ENCODE measurements around the gene GPR35. TPM values are rescaled to one million over a fixed set of nuclear protein-coding genes. Genes with fewer than 3 reads are reported as not detected.

GPR35 gene
- total and polyA plus RNA-seq, 2 of the 13 experiments (the other 11 are each of a cell fraction or from before 2014, with no cell fraction given), result 27.1 to 44.2 TPM

DNA sequence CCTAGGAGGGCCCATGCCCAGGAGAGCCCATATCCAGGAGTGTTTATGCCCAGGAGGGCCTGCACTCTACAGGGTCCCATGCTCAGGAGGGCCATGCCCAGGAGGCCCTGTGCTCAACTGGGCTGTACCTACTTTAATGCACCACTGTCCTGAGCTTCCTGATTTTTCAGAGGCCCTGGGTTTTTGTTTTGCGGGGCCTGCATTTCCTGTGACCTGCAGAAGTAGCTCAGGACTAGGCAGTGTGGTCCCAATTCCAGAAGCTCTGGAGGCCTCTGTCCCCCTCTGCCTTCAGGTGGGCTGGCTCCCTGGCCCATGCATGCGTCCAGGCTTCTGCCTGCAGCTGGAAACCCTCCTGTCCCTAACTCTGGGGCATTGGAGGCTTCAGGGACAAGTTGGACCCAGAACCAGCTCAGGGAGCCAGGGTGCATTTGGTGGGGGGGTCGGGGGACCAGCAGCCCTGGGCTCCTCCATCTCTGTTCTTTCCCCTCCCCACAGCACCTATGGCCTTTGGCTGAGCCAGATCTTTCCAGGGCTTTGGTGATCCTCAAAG is 10.8 kb downstream of the GPR35 start:
- no TSS peak for BruUV-seq (replicated peaks)
- TF ChIP-seq ZNF546 (CRISPR knock-in tag; conservative IDR thresholded peaks at IDR 0.05) (no peak), ZNF12 (CRISPR knock-in tag; IDR thresholded peaks at IDR 0.05) (no peak), RAD21 (CRISPR knock-in tag; IDR thresholded peaks at IDR 0.05) (no peak), GATAD1 (CRISPR knock-in tag; IDR thresholded peaks at IDR 0.05) (no peak), LCORL (IDR thresholded peaks at IDR 0.05) (no peak), LCORL (CRISPR knock-in tag; IDR thresholded peaks at IDR 0.05) (no peak), KLF12 (CRISPR knock-in tag; IDR thresholded peaks at IDR 0.05; ENCODE audit: borderline replicate concordance) (no peak), ZSCAN30 (CRISPR knock-in tag; IDR thresholded peaks at IDR 0.05) (no peak), ZNF317 (CRISPR knock-in tag; IDR thresholded peaks at IDR 0.05) (no peak)
- TF ChIP-seq, protein P1, sequence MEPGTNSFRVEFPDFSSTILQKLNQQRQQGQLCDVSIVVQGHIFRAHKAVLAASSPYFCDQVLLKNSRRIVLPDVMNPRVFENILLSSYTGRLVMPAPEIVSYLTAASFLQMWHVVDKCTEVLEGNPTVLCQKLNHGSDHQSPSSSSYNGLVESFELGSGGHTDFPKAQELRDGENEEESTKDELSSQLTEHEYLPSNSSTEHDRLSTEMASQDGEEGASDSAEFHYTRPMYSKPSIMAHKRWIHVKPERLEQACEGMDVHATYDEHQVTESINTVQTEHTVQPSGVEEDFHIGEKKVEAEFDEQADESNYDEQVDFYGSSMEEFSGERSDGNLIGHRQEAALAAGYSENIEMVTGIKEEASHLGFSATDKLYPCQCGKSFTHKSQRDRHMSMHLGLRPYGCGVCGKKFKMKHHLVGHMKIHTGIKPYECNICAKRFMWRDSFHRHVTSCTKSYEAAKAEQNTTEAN (CRISPR knock-in tag; conservative IDR thresholded peaks at IDR 0.05), result no peak
- TF ChIP-seq, protein P2, sequence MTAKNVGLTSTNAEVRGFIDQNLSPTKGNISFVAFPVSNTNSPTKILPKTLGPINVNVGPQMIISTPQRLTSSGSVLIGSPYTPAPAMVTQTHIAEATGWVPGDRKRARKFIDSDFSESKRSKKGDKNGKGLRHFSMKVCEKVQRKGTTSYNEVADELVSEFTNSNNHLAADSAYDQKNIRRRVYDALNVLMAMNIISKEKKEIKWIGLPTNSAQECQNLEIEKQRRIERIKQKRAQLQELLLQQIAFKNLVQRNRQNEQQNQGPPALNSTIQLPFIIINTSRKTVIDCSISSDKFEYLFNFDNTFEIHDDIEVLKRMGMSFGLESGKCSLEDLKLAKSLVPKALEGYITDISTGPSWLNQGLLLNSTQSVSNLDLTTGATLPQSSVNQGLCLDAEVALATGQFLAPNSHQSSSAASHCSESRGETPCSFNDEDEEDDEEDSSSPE (CRISPR knock-in tag; IDR thresholded peaks at IDR 0.05), result no peak
- TF ChIP-seq, protein P3, sequence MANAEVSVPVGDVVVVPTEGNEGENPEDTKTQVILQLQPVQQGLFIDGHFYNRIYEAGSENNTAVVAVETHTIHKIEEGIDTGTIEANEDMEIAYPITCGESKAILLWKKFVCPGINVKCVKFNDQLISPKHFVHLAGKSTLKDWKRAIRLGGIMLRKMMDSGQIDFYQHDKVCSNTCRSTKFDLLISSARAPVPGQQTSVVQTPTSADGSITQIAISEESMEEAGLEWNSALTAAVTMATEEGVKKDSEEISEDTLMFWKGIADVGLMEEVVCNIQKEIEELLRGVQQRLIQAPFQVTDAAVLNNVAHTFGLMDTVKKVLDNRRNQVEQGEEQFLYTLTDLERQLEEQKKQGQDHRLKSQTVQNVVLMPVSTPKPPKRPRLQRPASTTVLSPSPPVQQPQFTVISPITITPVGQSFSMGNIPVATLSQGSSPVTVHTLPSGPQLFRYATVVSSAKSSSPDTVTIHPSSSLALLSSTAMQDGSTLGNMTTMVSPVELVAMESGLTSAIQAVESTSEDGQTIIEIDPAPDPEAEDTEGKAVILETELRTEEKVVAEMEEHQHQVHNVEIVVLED (CRISPR knock-in tag; IDR thresholded peaks at IDR 0.05; ENCODE audit: borderline replicate concordance), result no peak
- TF ChIP-seq, protein P4, sequence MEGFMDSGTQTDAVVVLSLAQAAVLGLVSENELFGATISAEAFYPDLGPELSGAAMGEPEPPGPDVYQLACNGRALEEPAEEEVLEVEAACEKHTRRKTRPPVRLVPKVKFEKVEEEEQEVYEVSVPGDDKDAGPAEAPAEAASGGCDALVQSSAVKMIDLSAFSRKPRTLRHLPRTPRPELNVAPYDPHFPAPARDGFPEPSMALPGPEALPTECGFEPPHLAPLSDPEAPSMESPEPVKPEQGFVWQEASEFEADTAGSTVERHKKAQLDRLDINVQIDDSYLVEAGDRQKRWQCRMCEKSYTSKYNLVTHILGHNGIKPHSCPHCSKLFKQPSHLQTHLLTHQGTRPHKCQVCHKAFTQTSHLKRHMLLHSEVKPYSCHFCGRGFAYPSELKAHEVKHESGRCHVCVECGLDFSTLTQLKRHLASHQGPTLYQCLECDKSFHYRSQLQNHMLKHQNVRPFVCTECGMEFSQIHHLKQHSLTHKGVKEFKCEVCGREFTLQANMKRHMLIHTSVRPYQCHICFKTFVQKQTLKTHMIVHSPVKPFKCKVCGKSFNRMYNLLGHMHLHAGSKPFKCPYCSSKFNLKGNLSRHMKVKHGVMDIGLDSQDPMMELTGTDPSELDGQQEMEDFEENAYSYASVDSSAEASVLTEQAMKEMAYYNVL (CRISPR knock-in tag; IDR thresholded peaks at IDR 0.05; ENCODE audit: borderline replicate concordance), result no peak
- TF ChIP-seq, protein P5, sequence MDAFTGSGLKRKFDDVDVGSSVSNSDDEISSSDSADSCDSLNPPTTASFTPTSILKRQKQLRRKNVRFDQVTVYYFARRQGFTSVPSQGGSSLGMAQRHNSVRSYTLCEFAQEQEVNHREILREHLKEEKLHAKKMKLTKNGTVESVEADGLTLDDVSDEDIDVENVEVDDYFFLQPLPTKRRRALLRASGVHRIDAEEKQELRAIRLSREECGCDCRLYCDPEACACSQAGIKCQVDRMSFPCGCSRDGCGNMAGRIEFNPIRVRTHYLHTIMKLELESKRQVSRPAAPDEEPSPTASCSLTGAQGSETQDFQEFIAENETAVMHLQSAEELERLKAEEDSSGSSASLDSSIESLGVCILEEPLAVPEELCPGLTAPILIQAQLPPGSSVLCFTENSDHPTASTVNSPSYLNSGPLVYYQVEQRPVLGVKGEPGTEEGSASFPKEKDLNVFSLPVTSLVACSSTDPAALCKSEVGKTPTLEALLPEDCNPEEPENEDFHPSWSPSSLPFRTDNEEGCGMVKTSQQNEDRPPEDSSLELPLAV (CRISPR knock-in tag; conservative IDR thresholded peaks at IDR 0.05; ENCODE audit: low read depth), result no peak
- TF ChIP-seq, protein P6, sequence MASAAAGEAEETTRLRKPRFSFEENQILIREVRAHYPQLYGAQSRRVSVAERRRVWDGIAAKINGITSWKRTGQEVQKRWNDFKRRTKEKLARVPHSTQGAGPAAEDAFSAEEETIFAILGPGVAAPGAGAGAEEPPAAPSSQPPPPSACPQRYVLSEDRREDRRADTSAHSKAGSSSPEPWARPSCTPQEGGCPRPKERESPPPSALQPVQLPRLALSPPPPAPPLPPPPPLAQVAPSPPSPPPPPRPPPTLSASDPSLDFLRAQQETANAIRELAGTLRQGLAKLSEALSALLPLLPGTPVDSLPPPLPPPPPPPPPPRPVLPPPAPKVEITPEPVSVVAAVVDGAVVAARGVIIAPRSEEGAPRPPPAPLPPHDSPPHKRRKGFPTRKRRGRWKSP (CRISPR knock-in tag; IDR thresholded peaks at IDR 0.05), result no peak

More for the DNA sequence above, 10.8 kb downstream of the GPR35 start:
- CTCF ChIA-PET (ENCODE audit: low intra/inter-chr PET ratio, low total read pairs), result no interaction called here
- in situ Hi-C loops (cut with HindIII; ENCODE audit: extremely low pct_ligation_motif_present, low pct_unique_long_range_greater_than_20kb), result no loop called here
- H3K27me3 ChIP-seq (ENCODE audit: control insufficient read depth in 1 of 2, insufficient read depth in 2 of 2, low read length in 2 of 2), result peaks cover 12 to 30% of the 10 kb centered on the region in 2 experiments
- H3K4me2 ChIP-seq (ENCODE audit: low read depth, low read length), result no peak overlapping the region
- H3K27ac ChIP-seq (ENCODE audit: extremely low read length, insufficient read depth, low read length), result no peak overlapping the region
- no peak for FAIRE-seq
- POLR2A ChIA-PET, result no interaction called here
- no peaks in the 10 kb centered on the region for H3K79me2 ChIP-seq (ENCODE audit: insufficient read depth, low read length)
- H3K4me1 ChIP-seq (ENCODE audit: insufficient read depth, low read length), result no peaks in the 10 kb centered on the region
- H3K9ac ChIP-seq (ENCODE audit: insufficient read depth, low read depth, low read length), result no peak overlapping the region
- WGBS (ENCODE audit: low lambda C conversion rate), result 29% methylated on average over 3 of the region's 3 CpGs
- H2AFZ ChIP-seq (ENCODE audit: low read length), result no peak overlapping the region
- no peaks in the 10 kb centered on the region for H4K20me1 ChIP-seq (ENCODE audit: insufficient read depth, low read length)
- DNase-seq (ENCODE audit: low spot score), result no peak
- peak; percentile 5 for ATAC-seq
- intact Hi-C loops (cut with micrococcal nuclease; ENCODE audit: unreplicated experiment), result no loop called here
- peaks cover 34% of the 10 kb centered on the region for H3K9me3 ChIP-seq (ENCODE audit: low read length)
- H3K36me3 ChIP-seq (replicated peaks in 1 of 2; ENCODE audit: control insufficient read depth in 1 of 2, insufficient read depth in 2 of 2, low read length in 2 of 2), result no peaks in the 10 kb centered on the region
- no peak overlapping the region for H3K4me3 ChIP-seq (replicated peaks in 1 of 3; ENCODE audit: insufficient read depth in 1 of 3, low read depth in 2 of 3, low read length in 3 of 3)
